ENCODE data around the gene SLC35F1.

The SLC35F1 gene

DNA sequence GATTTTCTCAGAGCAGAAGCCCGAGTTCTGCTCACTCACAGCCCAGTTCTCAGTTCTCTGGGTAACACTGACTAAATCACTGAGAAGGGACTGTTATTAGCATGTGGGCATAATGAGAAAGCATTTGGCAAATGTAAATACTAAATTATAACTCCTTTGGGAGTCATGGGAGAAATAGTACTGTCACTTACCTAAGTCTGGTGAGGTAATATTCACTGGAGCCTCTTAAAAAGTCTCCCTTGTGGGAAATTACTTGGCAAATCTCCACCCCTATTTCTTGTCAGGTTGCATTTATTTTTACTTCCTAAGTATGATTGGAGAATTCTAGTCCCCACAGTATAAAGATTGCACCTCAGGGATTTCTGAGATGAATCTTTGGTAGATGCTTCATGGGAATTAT is 254.3 kb downstream of the SLC35F1 start:
- H3K4me1 ChIP-seq (ENCODE audit: control insufficient read depth, insufficient read depth, low read length): peaks cover 20% of the 10 kb centered on the region
- H3K36me3 ChIP-seq (ENCODE audit: control insufficient read depth in 2 of 2, insufficient read depth in 1 of 2, low read length in 2 of 2): no peaks in the 10 kb centered on the region
- H3K27ac ChIP-seq (ENCODE audit: extremely low read depth, low read depth, low read length): no peak overlapping the region
- ChIA-PET POLR2A (interaction anchor here (0.8 kb wide), 1 partner anchor 13 kb away, joined by 3 read pairs; no protein-coding TSS in a partner anchor), CTCF (interaction anchor here (0.7 to 1.1 kb wide), 2 partner anchors 15 to 640 kb away, joined by 3 to 4 read pairs; no protein-coding TSS in a partner anchor)
- TF ChIP-seq ZNF621 (tag by site-specific recombination; IDR thresholded peaks at IDR 0.05): no peak
- no peak for TF ChIP-seq ZNF354C (tag by site-specific recombination; IDR thresholded peaks at IDR 0.05; ENCODE audit: borderline replicate concordance, low read depth)
- no peak for TF ChIP-seq ZNF843 (tag by site-specific recombination; IDR thresholded peaks at IDR 0.05)
- TF ChIP-seq KLF7 (tag by site-specific recombination; IDR thresholded peaks at IDR 0.05; ENCODE audit: borderline replicate concordance): no peak
- no peak for TF ChIP-seq ZEB2 (tag by site-specific recombination; IDR thresholded peaks at IDR 0.05)
- no peak for TF ChIP-seq ZNF426 (tag by site-specific recombination; IDR thresholded peaks at IDR 0.05)
- TF ChIP-seq REST (tag by site-specific recombination; IDR thresholded peaks at IDR 0.05): no peak
- peak; percentile 25; the same call in 1 of the 2 replicates for TF ChIP-seq KLF8 (tag by site-specific recombination; IDR thresholded peaks at IDR 0.05)
- no peak for TF ChIP-seq ZNF792 (tag by site-specific recombination; IDR thresholded peaks at IDR 0.05)
- no peak for TF ChIP-seq ZBTB48 (tag by site-specific recombination; IDR thresholded peaks at IDR 0.05)
- no peak for TF ChIP-seq ZNF626 (tag by site-specific recombination; IDR thresholded peaks at IDR 0.05)
- no peak for TF ChIP-seq ZNF114 (tag by site-specific recombination; IDR thresholded peaks at IDR 0.05)
- TF ChIP-seq ZNF121 (tag by site-specific recombination; IDR thresholded peaks at IDR 0.05): no peak
- TF ChIP-seq ZNF768 (tag by site-specific recombination; IDR thresholded peaks at IDR 0.05): no peak
- TF ChIP-seq, protein P1, sequence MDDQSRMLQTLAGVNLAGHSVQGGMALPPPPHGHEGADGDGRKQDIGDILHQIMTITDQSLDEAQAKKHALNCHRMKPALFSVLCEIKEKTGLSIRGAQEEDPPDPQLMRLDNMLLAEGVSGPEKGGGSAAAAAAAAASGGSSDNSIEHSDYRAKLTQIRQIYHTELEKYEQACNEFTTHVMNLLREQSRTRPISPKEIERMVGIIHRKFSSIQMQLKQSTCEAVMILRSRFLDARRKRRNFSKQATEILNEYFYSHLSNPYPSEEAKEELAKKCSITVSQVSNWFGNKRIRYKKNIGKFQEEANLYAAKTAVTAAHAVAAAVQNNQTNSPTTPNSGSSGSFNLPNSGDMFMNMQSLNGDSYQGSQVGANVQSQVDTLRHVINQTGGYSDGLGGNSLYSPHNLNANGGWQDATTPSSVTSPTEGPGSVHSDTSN (CRISPR knock-in tag; IDR thresholded peaks at IDR 0.05): no peak
- TF ChIP-seq, protein P2, sequence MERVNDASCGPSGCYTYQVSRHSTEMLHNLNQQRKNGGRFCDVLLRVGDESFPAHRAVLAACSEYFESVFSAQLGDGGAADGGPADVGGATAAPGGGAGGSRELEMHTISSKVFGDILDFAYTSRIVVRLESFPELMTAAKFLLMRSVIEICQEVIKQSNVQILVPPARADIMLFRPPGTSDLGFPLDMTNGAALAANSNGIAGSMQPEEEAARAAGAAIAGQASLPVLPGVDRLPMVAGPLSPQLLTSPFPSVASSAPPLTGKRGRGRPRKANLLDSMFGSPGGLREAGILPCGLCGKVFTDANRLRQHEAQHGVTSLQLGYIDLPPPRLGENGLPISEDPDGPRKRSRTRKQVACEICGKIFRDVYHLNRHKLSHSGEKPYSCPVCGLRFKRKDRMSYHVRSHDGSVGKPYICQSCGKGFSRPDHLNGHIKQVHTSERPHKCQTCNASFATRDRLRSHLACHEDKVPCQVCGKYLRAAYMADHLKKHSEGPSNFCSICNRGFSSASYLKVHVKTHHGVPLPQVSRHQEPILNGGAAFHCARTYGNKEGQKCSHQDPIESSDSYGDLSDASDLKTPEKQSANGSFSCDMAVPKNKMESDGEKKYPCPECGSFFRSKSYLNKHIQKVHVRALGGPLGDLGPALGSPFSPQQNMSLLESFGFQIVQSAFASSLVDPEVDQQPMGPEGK (tag by site-specific recombination; IDR thresholded peaks at IDR 0.05): no peak
- no peak for TF ChIP-seq ZNF449 (tag by site-specific recombination; IDR thresholded peaks at IDR 0.05)
- peak; percentile 52; the same call in 1 of the 2 replicates for TF ChIP-seq ZBTB44 (tag by site-specific recombination; IDR thresholded peaks at IDR 0.05)
- no peak for TF ChIP-seq ZNF24 (tag by site-specific recombination; IDR thresholded peaks at IDR 0.05)
- no peak for TF ChIP-seq KLF16 (tag by site-specific recombination; IDR thresholded peaks at IDR 0.05)
- no peak for TF ChIP-seq ZNF433 (tag by site-specific recombination; IDR thresholded peaks at IDR 0.05; ENCODE audit: low read depth)
- TF ChIP-seq ZNF292 (tag by site-specific recombination; IDR thresholded peaks at IDR 0.05; ENCODE audit: borderline replicate concordance, low read depth): no peak
- no peak for TF ChIP-seq ZNF311 (tag by site-specific recombination; IDR thresholded peaks at IDR 0.05; ENCODE audit: borderline replicate concordance)
- TF ChIP-seq ZNF366 (tag by site-specific recombination; conservative IDR thresholded peaks at IDR 0.05): peak; percentile 31; the same call in 1 of the 2 replicates
- TF ChIP-seq PRDM6 (tag by site-specific recombination; IDR thresholded peaks at IDR 0.05): peak; percentile 69
- no peak for TF ChIP-seq EGR2 (tag by site-specific recombination; IDR thresholded peaks at IDR 0.05; ENCODE audit: low read depth)
- no peak for TF ChIP-seq ZNF202 (tag by site-specific recombination; IDR thresholded peaks at IDR 0.05; ENCODE audit: borderline replicate concordance)
- H3K9me3 ChIP-seq (ENCODE audit: control insufficient read depth, insufficient read depth, low read depth, low read length): no peaks in the 10 kb centered on the region
- no peak overlapping the region for H3K4me3 ChIP-seq (ENCODE audit: low read depth, low read length)
